ENCODE data around the gene TRIM50.
"Not testable (repeated sequence)": the region's sequence is repeated elsewhere in the genome, so short reads cannot be mapped to it uniquely, and the experiment has no call there.

Gene TRIM50

GRCh38 chr7:73350306-73351068 is 22.6 kb upstream of the TRIM50 start:
- no peak for DNase-seq (ENCODE audit: low read depth)

GRCh38 chr7:73349763-73350162 is 21.9 kb upstream of the TRIM50 start:
- no peak for DNase-seq (ENCODE audit: low read depth)

- DNase-seq (ENCODE audit: low read depth) = no peak
Measured at GRCh38 chr7:73345951-73346350, 18.1 kb upstream of the TRIM50 start.

GRCh38 chr7:73345538-73345937 is 17.7 kb upstream of the TRIM50 start:
- no peak for DNase-seq (ENCODE audit: low read depth)

- no peak for DNase-seq (ENCODE audit: low read depth)
Measured at GRCh38 chr7:73343671-73344380, 15.9 kb upstream of the TRIM50 start.

GRCh38 chr7:73342645-73343044 is 14.8 kb upstream of the TRIM50 start:
- DNase-seq (ENCODE audit: low read depth) = peak; percentile 50

GRCh38 chr7:73341877-73342276 is 14.0 kb upstream of the TRIM50 start:
- peak; percentile 47 for DNase-seq (ENCODE audit: low read depth)

GRCh38 chr7:73340514-73340913 is 12.6 kb upstream of the TRIM50 start:
- DNase-seq (ENCODE audit: low read depth) = no peak

- no peak for DNase-seq (ENCODE audit: low read depth)
Measured at GRCh38 chr7:73338321-73338720, 10.4 kb upstream of the TRIM50 start.

GRCh38 chr7:73332447-73332846 is 4.6 kb upstream of the TRIM50 start:
- DNase-seq (ENCODE audit: low read depth) = no peak

GRCh38 chr7:73330772-73331171 is 2.9 kb upstream of the TRIM50 start:
- DNase-seq (ENCODE audit: low read depth) = no peak

GRCh38 chr7:73329861-73330581 is 2.1 kb upstream of the TRIM50 start:
- no peak for DNase-seq (ENCODE audit: low read depth)

GRCh38 chr7:73328696-73329095 is 814 bp upstream of the TRIM50 start:
- no peak for DNase-seq (ENCODE audit: low read depth)

- DNase-seq (ENCODE audit: low read depth) = not testable (repeated sequence)
Measured at GRCh38 chr7:73327449-73327848, 433 bp downstream of the TRIM50 start.

- DNase-seq (ENCODE audit: low read depth) = not testable (repeated sequence)
Measured at GRCh38 chr7:73325424-73325823, 2.5 kb downstream of the TRIM50 start.

GRCh38 chr7:73324081-73324845 is 3.6 kb downstream of the TRIM50 start:
- peak; percentile 11 for DNase-seq (ENCODE audit: low read depth)

- not testable (repeated sequence) for DNase-seq (ENCODE audit: low read depth)
Measured at GRCh38 chr7:73323434-73324080, 4.3 kb downstream of the TRIM50 start.

GRCh38 chr7:73320009-73320408 is 7.9 kb downstream of the TRIM50 start:
- not testable (repeated sequence) for DNase-seq (ENCODE audit: low read depth)

GRCh38 chr7:73319541-73319940 is 8.3 kb downstream of the TRIM50 start:
- not testable (repeated sequence) for DNase-seq (ENCODE audit: low read depth)

- not testable (repeated sequence) for DNase-seq (ENCODE audit: low read depth)
Measured at GRCh38 chr7:73318656-73319204, 9.2 kb downstream of the TRIM50 start.

GRCh38 chr7:73316521-73316920 is 11.4 kb downstream of the TRIM50 start:
- no peak for DNase-seq (ENCODE audit: low read depth)
